ENCODE results near the gene PRICKLE1. TPM values are rescaled to one million over a fixed set of nuclear protein-coding genes. Genes with fewer than 3 reads are reported as not detected.

The PRICKLE1 gene
- total and polyA plus RNA-seq, 2 experiments from 2014 or later: 7.7 to 51.7 TPM

- no peak overlapping the region for H2AFZ ChIP-seq
- no peaks in the 10 kb centered on the region for H4K20me1 ChIP-seq (replicated peaks; ENCODE audit: insufficient read depth)
- H3K4me1 Mint-ChIP-seq: peaks cover 13% of the 10 kb centered on the region
- H3K9me3 Mint-ChIP-seq: peaks cover 25% of the 10 kb centered on the region
- H3K36me3 Mint-ChIP-seq (ENCODE audit: low read depth): peaks cover 5% of the 10 kb centered on the region; the same call in 2 of the 3 replicates
- peaks cover 7% of the 10 kb centered on the region; the same call in 1 of the 2 replicates for H3K9me2 ChIP-seq (ENCODE audit: insufficient read depth)
- H3K27ac Mint-ChIP-seq: no peak overlapping the region
- 0 out of 2 replicates have a peak, but pooled peaks cover 9% of the 10 kb centered on the region for H3K4me1 ChIP-seq (ENCODE audit: insufficient read depth)
- H3K4me3 ChIP-seq: no peak overlapping the region
- no peaks in the 10 kb centered on the region for H3K36me3 ChIP-seq (ENCODE audit: insufficient read depth)
- H3K4me2 ChIP-seq: no peak overlapping the region
- no peaks in the 10 kb centered on the region for H3F3A ChIP-seq (replicated peaks; ENCODE audit: low read depth)
- no peaks in the 10 kb centered on the region for H3K27me3 Mint-ChIP-seq (ENCODE audit: insufficient read depth, low read depth, poor library complexity)
- H3K27me3 ChIP-seq (ENCODE audit: insufficient read depth): no peaks in the 10 kb centered on the region
- TF ChIP-seq JUNB (IDR thresholded peaks at IDR 0.05; ENCODE audit: unreplicated experiment) (no peak), ZNF331 (CRISPR knock-in tag; IDR thresholded peaks at IDR 0.05; ENCODE audit: low read depth) (no peak), NANOG (IDR thresholded peaks at IDR 0.05; ENCODE audit: borderline replicate concordance) (no peak), CREB1 (CRISPR knock-in tag; IDR thresholded peaks at IDR 0.05; ENCODE audit: low read depth) (no peak)
- H3K27ac ChIP-seq (ENCODE audit: low read depth): no peak overlapping the region
- DNase-seq (ENCODE audit: low spot score): no peak
- no peaks in the 10 kb centered on the region for H3K79me2 ChIP-seq (replicated peaks; ENCODE audit: insufficient read depth)
- ATAC-seq: no peak
- H3K4me3 Mint-ChIP-seq: no peak overlapping the region
Measured at GRCh38 chr12:42617622-42618021, 28.1 kb upstream of the PRICKLE1 start.

GRCh38 chr12:42615006-42615405 lies 25.5 kb upstream of the PRICKLE1 start:
- H3K9me2 ChIP-seq (ENCODE audit: insufficient read depth): 0 out of 2 replicates have a peak, but pooled peaks cover 5% of the 10 kb centered on the region
- no peak overlapping the region for H3K4me2 ChIP-seq
- no peaks in the 10 kb centered on the region for H3F3A ChIP-seq (replicated peaks; ENCODE audit: low read depth)
- no peaks in the 10 kb centered on the region for H3K79me2 ChIP-seq (replicated peaks; ENCODE audit: insufficient read depth)
- H3K36me3 Mint-ChIP-seq (ENCODE audit: low read depth): peaks cover 11% of the 10 kb centered on the region
- H2AFZ ChIP-seq: no peak overlapping the region
- H3K4me1 ChIP-seq (ENCODE audit: insufficient read depth): 0 out of 2 replicates have a peak, but pooled peaks cover 5% of the 10 kb centered on the region
- TF ChIP-seq ZNF331 (CRISPR knock-in tag; IDR thresholded peaks at IDR 0.05; ENCODE audit: low read depth): no peak
- no peak for TF ChIP-seq ZNF462 (CRISPR knock-in tag; IDR thresholded peaks at IDR 0.05)
- no peak for TF ChIP-seq STAT1 (IDR thresholded peaks at IDR 0.05; ENCODE audit: unreplicated experiment)
- TF ChIP-seq JUNB (IDR thresholded peaks at IDR 0.05; ENCODE audit: unreplicated experiment): no peak
- no peak for TF ChIP-seq REST (IDR thresholded peaks at IDR 0.05; ENCODE audit: unreplicated experiment)
- no peak for TF ChIP-seq ETS1 (IDR thresholded peaks at IDR 0.05)
- no peak for TF ChIP-seq EZH2 (IDR thresholded peaks at IDR 0.05; ENCODE audit: low read depth, unreplicated experiment)
- TF ChIP-seq EZH2phosphoT487 (IDR thresholded peaks at IDR 0.05; ENCODE audit: unreplicated experiment): no peak
- no peak for TF ChIP-seq CREB1 (CRISPR knock-in tag; IDR thresholded peaks at IDR 0.05; ENCODE audit: low read depth)
- TF ChIP-seq POLR2AphosphoS5 (IDR thresholded peaks at IDR 0.05; ENCODE audit: low read depth): no peak
- no peaks in the 10 kb centered on the region for H4K20me1 ChIP-seq (replicated peaks; ENCODE audit: insufficient read depth)
- no peaks in the 10 kb centered on the region; the same call in 1 of the 2 replicates for H3K27me3 ChIP-seq (ENCODE audit: insufficient read depth)
- H3K4me3 Mint-ChIP-seq: no peak overlapping the region
- peaks cover 25% of the 10 kb centered on the region for H3K9me3 Mint-ChIP-seq
- H3K27ac Mint-ChIP-seq: no peak overlapping the region
- DNase-seq (ENCODE audit: low spot score): no peak
- peaks cover 5% of the 10 kb centered on the region; the same call in 2 of the 3 replicates for H3K4me1 Mint-ChIP-seq
- H3K27ac ChIP-seq (ENCODE audit: low read depth): no peak overlapping the region
- no peak for ATAC-seq
- no peaks in the 10 kb centered on the region for H3K27me3 Mint-ChIP-seq (ENCODE audit: insufficient read depth, low read depth, poor library complexity)
- no peak overlapping the region for H3K4me3 ChIP-seq
- H3K36me3 ChIP-seq (ENCODE audit: insufficient read depth): no peaks in the 10 kb centered on the region
